Measurements from ENCODE around the gene SHCBP1L.

Gene SHCBP1L

GRCh38 chr1:182993746-182994145 lies 40.8 kb upstream of the SHCBP1L start:
- no peak overlapping the region for H3K9ac ChIP-seq (ENCODE audit: low read length)
- no peaks in the 10 kb centered on the region for H3K36me3 ChIP-seq (ENCODE audit: insufficient read depth, low read length)
- no peaks in the 10 kb centered on the region for H3K4me1 ChIP-seq (ENCODE audit: insufficient read depth, low read length, severe bottlenecking)
- H3K79me2 ChIP-seq (ENCODE audit: insufficient read depth, low read length), result no peaks in the 10 kb centered on the region
- no peak overlapping the region for H2AFZ ChIP-seq (ENCODE audit: low read length)
- no peaks in the 10 kb centered on the region for H3K9me2 ChIP-seq (ENCODE audit: low read depth, low read length)
- H3K4me2 ChIP-seq (ENCODE audit: low read length), result no peak overlapping the region
- no peak overlapping the region for H3K4me3 ChIP-seq (ENCODE audit: low read depth, low read length, poor library complexity, severe bottlenecking)
- no peaks in the 10 kb centered on the region for H3F3A ChIP-seq (ENCODE audit: insufficient read depth, low read length)
- no peak for TF ChIP-seq EZH2 (IDR thresholded peaks at IDR 0.05; ENCODE audit: borderline replicate concordance, low read length)
- no peak for TF ChIP-seq CTCF (IDR thresholded peaks at IDR 0.05; ENCODE audit: low read length)
- H3K27ac ChIP-seq (ENCODE audit: low read depth, low read length, poor library complexity, severe bottlenecking), result no peak overlapping the region
- H3K9me3 ChIP-seq (ENCODE audit: low read length), result no peaks in the 10 kb centered on the region
- H3K27me3 ChIP-seq (ENCODE audit: insufficient read depth, low read length), result no peaks in the 10 kb centered on the region
- H4K20me1 ChIP-seq (ENCODE audit: insufficient read depth, low read length), result no peaks in the 10 kb centered on the region

GRCh38 chr1:182990413-182991144 lies 37.6 kb upstream of the SHCBP1L start:
- Histone ChIP-seq H3K4me2 (ENCODE audit: low read length) (no peak overlapping the region), H3K4me3 (ENCODE audit: low read depth, low read length, poor library complexity, severe bottlenecking) (no peak overlapping the region), H3K4me1 (ENCODE audit: insufficient read depth, low read length, severe bottlenecking) (no peaks in the 10 kb centered on the region), H4K20me1 (ENCODE audit: insufficient read depth, low read length) (no peaks in the 10 kb centered on the region), H3F3A (ENCODE audit: insufficient read depth, low read length) (no peaks in the 10 kb centered on the region), H3K9ac (ENCODE audit: low read length) (no peak overlapping the region), H3K27ac (ENCODE audit: low read depth, low read length, poor library complexity, severe bottlenecking) (no peak overlapping the region), H3K9me3 (ENCODE audit: low read length) (no peaks in the 10 kb centered on the region), H3K9me2 (ENCODE audit: low read depth, low read length) (no peaks in the 10 kb centered on the region), H3K79me2 (ENCODE audit: insufficient read depth, low read length) (no peaks in the 10 kb centered on the region), H3K36me3 (ENCODE audit: insufficient read depth, low read length) (no peaks in the 10 kb centered on the region), H2AFZ (ENCODE audit: low read length) (no peak overlapping the region), H3K27me3 (ENCODE audit: insufficient read depth, low read length) (no peaks in the 10 kb centered on the region)
- no peak for TF ChIP-seq CTCF (IDR thresholded peaks at IDR 0.05; ENCODE audit: low read length)
- no peak for TF ChIP-seq EZH2 (IDR thresholded peaks at IDR 0.05; ENCODE audit: borderline replicate concordance, low read length)

- no peaks in the 10 kb centered on the region for H4K20me1 ChIP-seq (ENCODE audit: insufficient read depth, low read length)
- TF ChIP-seq CTCF (IDR thresholded peaks at IDR 0.05; ENCODE audit: low read length) (no peak), EZH2 (IDR thresholded peaks at IDR 0.05; ENCODE audit: borderline replicate concordance, low read length) (no peak)
- H3K9me3 ChIP-seq (ENCODE audit: low read length), result no peaks in the 10 kb centered on the region
- no peak overlapping the region for H3K27ac ChIP-seq (ENCODE audit: low read depth, low read length, poor library complexity, severe bottlenecking)
- no peak overlapping the region for H3K9ac ChIP-seq (ENCODE audit: low read length)
- no peaks in the 10 kb centered on the region for H3K79me2 ChIP-seq (ENCODE audit: insufficient read depth, low read length)
- no peaks in the 10 kb centered on the region for H3K4me1 ChIP-seq (ENCODE audit: insufficient read depth, low read length, severe bottlenecking)
- H3K4me2 ChIP-seq (ENCODE audit: low read length), result no peak overlapping the region
- no peak overlapping the region for H3K4me3 ChIP-seq (ENCODE audit: low read depth, low read length, poor library complexity, severe bottlenecking)
- no peaks in the 10 kb centered on the region for H3K27me3 ChIP-seq (ENCODE audit: insufficient read depth, low read length)
- no peak overlapping the region for H2AFZ ChIP-seq (ENCODE audit: low read length)
- no peaks in the 10 kb centered on the region for H3K9me2 ChIP-seq (ENCODE audit: low read depth, low read length)
- H3K36me3 ChIP-seq (ENCODE audit: insufficient read depth, low read length), result no peaks in the 10 kb centered on the region
- no peaks in the 10 kb centered on the region for H3F3A ChIP-seq (ENCODE audit: insufficient read depth, low read length)
Measured at GRCh38 chr1:182985876-182986275, 32.9 kb upstream of the SHCBP1L start.

Measured in OCI-LY1 (cell line).